HEK293 (cell line): ENCODE measurements around the gene NEURL1.
A peak's percentile ranks its signal among the peaks of the same experiment; 100 is the strongest.

Experiments used
- CTCF ChIA-PET: fragments of 350-600 bp; formaldehyde crosslinking; extraction: SDS; loops from one replicate; lab custom pipeline; 2021; ENCODE audit warnings: antibody characterized with exemption; lab: Yijun Ruan, JAX
- POLR2A ChIA-PET: fragments of 300-600 bp; formaldehyde crosslinking; extraction: SDS; loops from one replicate; lab custom pipeline; 2020; ENCODE audit warnings: antibody characterized with exemption, inconsistent platforms; lab: Yijun Ruan, JAX
- H3K27ac ChIP-seq: fragments of 200-500 bp; sonication (Bioruptor generic); 2 replicates; pipeline ENCODE4 v1.5.1; 2014; ENCODE audit warnings: low read depth, low read length, control low read depth, inconsistent platforms; ENCODE audit errors: extremely low read depth
- H3K36me3 ChIP-seq, 2 experiments: fragments of 200-500 bp in 1 of 2; sonication (Bioruptor generic) in 1 of 2; 1 replicate in 1 of 2; 2 replicates in 1 of 2; pipeline ENCODE4 v1.5.1; 2014 to 2017; ENCODE audit warnings: inconsistent platforms in 2 of 2, low read length in 2 of 2; ENCODE audit not compliant: control insufficient read depth in 2 of 2, insufficient read depth in 1 of 2
- H3K4me1 ChIP-seq: fragments of 200-500 bp; sonication (Bioruptor generic); 2 replicates; pipeline ENCODE4 v1.5.1; 2014; ENCODE audit warnings: mild to moderate bottlenecking, low read length, inconsistent platforms; ENCODE audit not compliant: control insufficient read depth, insufficient read depth
- H3K4me3 ChIP-seq: 2 replicates; pipeline ENCODE4 v1.5.1; 2011; ENCODE audit warnings: low read depth, mild to moderate bottlenecking, control low read depth, low read length, moderate library complexity
- H3K9me3 ChIP-seq: fragments of 200-500 bp; sonication (Bioruptor generic); 2 replicates; pipeline ENCODE4 v1.5.1; 2014; ENCODE audit warnings: low read depth, low read length, inconsistent platforms; ENCODE audit not compliant: control insufficient read depth, insufficient read depth
- GLIS2 ChIP-seq: fragments of 450-650 bp; formaldehyde crosslinking; IDR thresholded peaks from 2 replicates; pipeline ENCODE4 v1.5.1; 2016; ENCODE audit warnings: missing biosample characterization, missing genetic modification characterization
- PBX3 ChIP-seq: sonication (generic); formaldehyde crosslinking; IDR thresholded peaks from 2 replicates; pipeline ENCODE4 v1.8.1; 2022; ENCODE audit warnings: mild to moderate bottlenecking, moderate library complexity, missing genetic modification reagents
- SALL2 ChIP-seq: fragments of 450-650 bp; formaldehyde crosslinking; IDR thresholded peaks from 2 replicates; pipeline ENCODE4 v1.5.0; 2017; ENCODE audit warnings: missing biosample characterization, mild to moderate bottlenecking, missing genetic modification characterization, borderline replicate concordance
- YY1 ChIP-seq: fragments of 450-650 bp; formaldehyde crosslinking; IDR thresholded peaks from 2 replicates; pipeline ENCODE4 v1.5.1; 2018; ENCODE audit warnings: missing biosample characterization, missing genetic modification characterization
- ZBTB8A ChIP-seq: fragments of 450-650 bp; formaldehyde crosslinking; IDR thresholded peaks from 2 replicates; pipeline ENCODE4 v1.5.1; 2016; ENCODE audit warnings: missing biosample characterization, missing genetic modification characterization
- ZIC2 ChIP-seq: fragments of 450-650 bp; formaldehyde crosslinking; IDR thresholded peaks from 2 replicates; pipeline ENCODE4 v1.5.1; 2016; ENCODE audit warnings: missing biosample characterization, missing genetic modification characterization
- ZNF138 ChIP-seq: fragments of 450-650 bp; formaldehyde crosslinking; IDR thresholded peaks from 2 replicates; pipeline ENCODE4 v1.5.1; 2016; ENCODE audit warnings: missing biosample characterization, missing genetic modification characterization, borderline replicate concordance
- ZNF184 ChIP-seq: fragments of 450-650 bp; IDR thresholded peaks from 2 replicates; pipeline ENCODE4 v1.5.1; 2018; ENCODE audit warnings: missing biosample characterization, mild to moderate bottlenecking, missing genetic modification characterization
- ZNF211 ChIP-seq: fragments of 450-650 bp; formaldehyde crosslinking; IDR thresholded peaks from 2 replicates; pipeline ENCODE4 v1.5.1; 2016; ENCODE audit warnings: low read depth, missing biosample characterization, missing genetic modification characterization
- ZNF23 ChIP-seq: fragments of 450-650 bp; formaldehyde crosslinking; IDR thresholded peaks from 2 replicates; pipeline ENCODE4 v1.5.1; 2016; ENCODE audit warnings: missing biosample characterization, missing genetic modification characterization, borderline replicate concordance
- ZNF248 ChIP-seq: fragments of 450-650 bp; formaldehyde crosslinking; IDR thresholded peaks from 2 replicates; pipeline ENCODE4 v1.5.1; 2017; ENCODE audit warnings: missing biosample characterization, missing genetic modification characterization
- ZNF362 ChIP-seq: fragments of 450-650 bp; formaldehyde crosslinking; IDR thresholded peaks from 2 replicates; pipeline ENCODE4 v1.5.1; 2016; ENCODE audit warnings: missing biosample characterization, missing genetic modification characterization
- ZNF416 ChIP-seq: fragments of 450-650 bp; formaldehyde crosslinking; IDR thresholded peaks from 2 replicates; pipeline ENCODE4 v1.5.1; 2016; ENCODE audit warnings: missing biosample characterization, missing genetic modification characterization
- ZNF513 ChIP-seq: fragments of 450-650 bp; IDR thresholded peaks from 2 replicates; pipeline ENCODE4 v1.5.1; 2018; ENCODE audit warnings: missing biosample characterization, missing genetic modification characterization
- ZNF529 ChIP-seq: fragments of 450-650 bp; formaldehyde crosslinking; IDR thresholded peaks from 2 replicates; pipeline ENCODE4 v1.5.1; 2017; ENCODE audit warnings: missing genetic modification characterization, missing biosample characterization; ENCODE audit not compliant: insufficient replicate concordance
- ZNF704 ChIP-seq: fragments of 450-650 bp; formaldehyde crosslinking; IDR thresholded peaks from 2 replicates; pipeline ENCODE4 v1.5.1; 2016; ENCODE audit warnings: missing biosample characterization, missing genetic modification characterization
- ZSCAN16 ChIP-seq: fragments of 450-650 bp; formaldehyde crosslinking; IDR thresholded peaks from 2 replicates; pipeline ENCODE4 v1.5.1; 2016; ENCODE audit warnings: missing biosample characterization, missing genetic modification characterization
- TF ChIP-seq, protein P1 (sequence below): fragments of 450-650 bp; formaldehyde crosslinking; IDR thresholded peaks from 2 replicates; pipeline ENCODE4 v1.5.1; 2017; ENCODE audit warnings: missing biosample characterization, mild to moderate bottlenecking, missing genetic modification characterization, moderate library complexity
- TF ChIP-seq, protein P2 (sequence below): fragments of 450-650 bp; formaldehyde crosslinking; IDR thresholded peaks from 2 replicates; pipeline ENCODE4 v1.5.1; 2017; ENCODE audit warnings: missing biosample characterization, missing genetic modification characterization
- TF ChIP-seq, protein P3 (sequence below): fragments of 450-650 bp; formaldehyde crosslinking; IDR thresholded peaks from 2 replicates; pipeline ENCODE4 v1.5.1; 2017; ENCODE audit warnings: missing biosample characterization, missing genetic modification characterization

The NEURL1 gene

DNA sequence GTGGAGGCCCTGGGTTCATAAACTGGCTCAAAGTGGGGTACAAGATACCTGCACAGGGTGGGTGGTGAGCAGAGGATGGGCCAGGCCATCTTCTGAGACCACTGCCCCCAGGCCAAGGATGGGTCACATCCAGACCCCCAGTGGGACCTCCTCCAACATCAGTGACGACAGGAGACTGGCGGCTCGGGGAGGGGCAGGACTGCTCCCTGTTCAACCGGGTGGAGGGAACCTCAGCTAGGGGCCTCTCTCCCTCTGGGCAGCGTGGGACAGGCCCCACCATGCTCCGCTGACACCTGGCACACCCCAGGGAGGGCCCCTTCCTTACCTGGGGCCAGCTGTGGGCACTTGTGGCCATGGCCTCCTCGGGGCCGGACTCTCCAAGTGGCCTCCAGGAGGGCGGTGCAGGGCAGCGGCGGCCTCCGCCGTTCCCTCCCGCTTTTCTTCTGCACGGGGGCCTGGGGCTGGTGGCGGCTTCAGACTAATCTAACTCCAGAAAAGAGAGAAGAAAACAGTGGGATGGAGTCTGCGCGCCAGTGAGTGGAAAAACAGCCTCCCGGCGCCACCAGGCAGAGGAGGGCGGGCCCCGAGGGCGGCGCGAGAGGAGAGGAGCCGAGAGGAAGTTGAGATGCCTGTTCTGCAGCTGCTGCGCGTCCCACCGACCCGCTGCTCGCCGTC, 41.5 kb upstream of the NEURL1 start, which contains the start of gene CALHM2 (continued):
- TF ChIP-seq, protein P1, sequence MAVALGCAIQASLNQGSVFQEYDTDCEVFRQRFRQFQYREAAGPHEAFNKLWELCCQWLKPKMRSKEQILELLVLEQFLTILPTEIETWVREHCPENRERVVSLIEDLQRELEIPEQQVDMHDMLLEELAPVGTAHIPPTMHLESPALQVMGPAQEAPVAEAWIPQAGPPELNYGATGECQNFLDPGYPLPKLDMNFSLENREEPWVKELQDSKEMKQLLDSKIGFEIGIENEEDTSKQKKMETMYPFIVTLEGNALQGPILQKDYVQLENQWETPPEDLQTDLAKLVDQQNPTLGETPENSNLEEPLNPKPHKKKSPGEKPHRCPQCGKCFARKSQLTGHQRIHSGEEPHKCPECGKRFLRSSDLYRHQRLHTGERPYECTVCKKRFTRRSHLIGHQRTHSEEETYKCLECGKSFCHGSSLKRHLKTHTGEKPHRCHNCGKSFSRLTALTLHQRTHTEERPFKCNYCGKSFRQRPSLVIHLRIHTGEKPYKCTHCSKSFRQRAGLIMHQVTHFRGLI (tag by site-specific recombination): no peak
- TF ChIP-seq GLIS2 (tag by site-specific recombination) (peak; percentile 10; the same call in 1 of the 2 replicates), YY1 (tag by site-specific recombination) (no peak), ZNF362 (tag by site-specific recombination) (no peak), ZNF529 (tag by site-specific recombination) (no peak), ZNF23 (tag by site-specific recombination) (no peak), ZNF248 (tag by site-specific recombination) (no peak), ZNF138 (tag by site-specific recombination) (no peak), ZNF416 (tag by site-specific recombination) (no peak), ZIC2 (tag by site-specific recombination) (0 out of 2 replicates have a peak, but pooled peaks have one; percentile 11), ZNF184 (tag by site-specific recombination) (no peak)
- TF ChIP-seq, protein P2, sequence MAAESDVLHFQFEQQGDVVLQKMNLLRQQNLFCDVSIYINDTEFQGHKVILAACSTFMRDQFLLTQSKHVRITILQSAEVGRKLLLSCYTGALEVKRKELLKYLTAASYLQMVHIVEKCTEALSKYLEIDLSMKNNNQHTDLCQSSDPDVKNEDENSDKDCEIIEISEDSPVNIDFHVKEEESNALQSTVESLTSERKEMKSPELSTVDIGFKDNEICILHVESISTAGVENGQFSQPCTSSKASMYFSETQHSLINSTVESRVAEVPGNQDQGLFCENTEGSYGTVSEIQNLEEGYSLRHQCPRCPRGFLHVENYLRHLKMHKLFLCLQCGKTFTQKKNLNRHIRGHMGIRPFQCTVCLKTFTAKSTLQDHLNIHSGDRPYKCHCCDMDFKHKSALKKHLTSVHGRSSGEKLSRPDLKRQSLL: no peak
- TF ChIP-seq, protein P3, sequence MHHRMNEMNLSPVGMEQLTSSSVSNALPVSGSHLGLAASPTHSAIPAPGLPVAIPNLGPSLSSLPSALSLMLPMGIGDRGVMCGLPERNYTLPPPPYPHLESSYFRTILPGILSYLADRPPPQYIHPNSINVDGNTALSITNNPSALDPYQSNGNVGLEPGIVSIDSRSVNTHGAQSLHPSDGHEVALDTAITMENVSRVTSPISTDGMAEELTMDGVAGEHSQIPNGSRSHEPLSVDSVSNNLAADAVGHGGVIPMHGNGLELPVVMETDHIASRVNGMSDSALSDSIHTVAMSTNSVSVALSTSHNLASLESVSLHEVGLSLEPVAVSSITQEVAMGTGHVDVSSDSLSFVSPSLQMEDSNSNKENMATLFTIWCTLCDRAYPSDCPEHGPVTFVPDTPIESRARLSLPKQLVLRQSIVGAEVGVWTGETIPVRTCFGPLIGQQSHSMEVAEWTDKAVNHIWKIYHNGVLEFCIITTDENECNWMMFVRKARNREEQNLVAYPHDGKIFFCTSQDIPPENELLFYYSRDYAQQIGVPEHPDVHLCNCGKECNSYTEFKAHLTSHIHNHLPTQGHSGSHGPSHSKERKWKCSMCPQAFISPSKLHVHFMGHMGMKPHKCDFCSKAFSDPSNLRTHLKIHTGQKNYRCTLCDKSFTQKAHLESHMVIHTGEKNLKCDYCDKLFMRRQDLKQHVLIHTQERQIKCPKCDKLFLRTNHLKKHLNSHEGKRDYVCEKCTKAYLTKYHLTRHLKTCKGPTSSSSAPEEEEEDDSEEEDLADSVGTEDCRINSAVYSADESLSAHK (tag by site-specific recombination): no peak
- TF ChIP-seq, all 188 proteins: peak for 4

DNA sequence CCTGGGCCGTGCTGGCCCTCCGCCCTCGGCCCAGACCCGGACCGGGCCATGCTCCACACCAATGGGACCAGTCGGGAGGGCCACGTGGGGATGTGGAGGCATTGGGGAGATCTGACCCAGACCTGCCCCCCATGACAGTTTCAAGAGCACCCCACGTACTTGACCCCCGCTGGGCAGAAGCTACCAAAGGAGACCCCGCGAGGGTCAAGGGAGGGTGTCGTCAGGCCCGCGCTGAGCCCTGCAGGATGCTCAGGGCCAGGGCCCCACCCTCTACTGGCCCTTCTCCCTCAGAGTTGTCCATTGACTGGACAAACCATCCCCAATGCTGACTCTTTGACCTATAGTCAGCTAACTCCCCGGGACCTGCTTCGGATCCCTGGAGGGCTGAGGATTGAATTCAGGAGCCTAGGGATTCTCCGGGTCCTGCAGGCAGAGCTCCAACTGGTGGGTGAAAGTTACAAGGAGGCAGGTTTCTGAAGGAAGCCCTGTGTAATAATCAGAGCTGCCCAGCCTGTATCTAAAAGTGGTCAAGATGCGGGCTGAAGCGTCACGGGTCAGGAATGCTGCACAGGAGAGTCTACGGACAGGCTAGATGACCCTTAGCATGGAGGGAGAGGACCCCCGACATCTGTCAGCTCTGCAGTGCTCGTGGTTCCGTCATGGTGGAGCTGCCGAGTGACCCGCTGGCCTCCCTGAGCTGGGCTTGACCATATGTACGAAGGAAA, 40.8 kb upstream of the NEURL1 start:
- POLR2A ChIA-PET: interaction anchor here (1.5 to 1.9 kb wide), 2 partner anchors 13 to 85 kb away, joined by 3 to 5 read pairs; partner anchors contain the start of gene TAF5
- peak overlapping the region; percentile 77; the same call in 1 of the 2 replicates for H3K27ac ChIP-seq
- peaks cover 9% of the 10 kb centered on the region for H3K4me1 ChIP-seq
- H3K36me3 ChIP-seq: peaks cover 5 to 25% of the 10 kb centered on the region in 2 experiments; a peak in 2 of 3 replicates
- CTCF ChIA-PET: interaction anchor here (1.0 kb wide), 1 partner anchor 33 kb away, joined by 3 read pairs; no protein-coding TSS in a partner anchor
- no peaks in the 10 kb centered on the region for H3K9me3 ChIP-seq
- peak overlapping the region; percentile 60 for H3K4me3 ChIP-seq
- TF ChIP-seq ZNF704 (tag by site-specific recombination) (no peak), ZNF513 (tag by site-specific recombination) (no peak), SALL2 (tag by site-specific recombination) (no peak), PBX3 (CRISPR knock-in tag) (0 out of 2 replicates have a peak, but pooled peaks have one; percentile 23), ZSCAN16 (tag by site-specific recombination) (no peak), ZBTB8A (no peak), ZNF211 (no peak)
